CD4-positive, alpha-beta T cell treated with Interleukin-6 for 4 hours (primary cell): Measurements from ENCODE around the gene FMN1.

Experiments used
- DNase-seq: peaks from one replicate; pipeline ENCODE4 v3.0.0-alpha.2; 2020; ENCODE audit warnings: mixed read lengths

Gene FMN1

GRCh38 chr15:32802286-32802936 is 392.1 kb downstream of the FMN1 start:
- DNase-seq = no peak

DNA sequence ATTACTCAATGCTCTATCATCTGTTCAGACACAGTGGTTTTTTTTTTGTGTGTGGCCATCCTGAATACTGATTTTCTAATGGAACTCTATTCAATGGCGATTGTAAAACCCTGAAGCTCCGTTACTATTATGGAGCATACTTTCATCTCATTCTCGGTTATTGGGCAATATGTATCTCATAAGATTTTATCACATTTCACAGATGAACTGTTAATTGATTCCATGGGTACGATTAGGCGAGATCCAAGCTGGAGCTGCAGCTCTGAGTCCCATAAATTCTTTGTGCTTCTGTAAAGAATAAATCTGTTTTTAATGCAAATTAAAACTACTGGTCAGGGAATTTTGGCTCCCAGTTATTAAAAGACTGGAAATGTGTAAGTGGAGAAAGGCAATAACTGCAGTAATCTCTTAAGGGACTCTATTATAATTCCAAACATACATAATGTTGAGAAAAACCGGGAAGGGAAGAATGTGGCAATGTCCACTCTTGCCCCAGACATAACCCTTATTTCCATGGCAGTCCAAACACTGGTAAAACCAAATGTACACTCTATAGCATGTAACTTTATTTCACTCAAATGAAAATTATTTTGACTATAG is 394.5 kb downstream of the FMN1 start:
- DNase-seq = no peak

DNA sequence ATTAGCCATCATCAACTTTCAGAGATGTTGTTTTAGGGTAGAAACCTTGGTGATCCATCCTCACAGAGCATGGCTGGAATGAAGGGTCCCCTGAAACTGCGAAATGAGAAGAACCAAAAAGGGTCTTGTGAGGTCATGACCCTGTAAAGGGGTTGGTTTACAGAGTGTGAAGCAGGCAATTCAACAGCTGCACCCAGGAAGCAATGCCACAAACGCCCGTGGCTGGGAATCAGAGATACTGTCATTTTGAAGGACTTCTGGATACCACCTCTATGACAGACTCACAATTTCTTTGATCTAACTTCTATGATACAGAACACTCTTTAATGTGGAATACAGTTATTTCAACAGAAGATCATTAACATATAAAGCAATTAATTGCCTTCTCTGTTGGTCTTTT is 397.7 kb downstream of the FMN1 start:
- no peak for DNase-seq

DNA sequence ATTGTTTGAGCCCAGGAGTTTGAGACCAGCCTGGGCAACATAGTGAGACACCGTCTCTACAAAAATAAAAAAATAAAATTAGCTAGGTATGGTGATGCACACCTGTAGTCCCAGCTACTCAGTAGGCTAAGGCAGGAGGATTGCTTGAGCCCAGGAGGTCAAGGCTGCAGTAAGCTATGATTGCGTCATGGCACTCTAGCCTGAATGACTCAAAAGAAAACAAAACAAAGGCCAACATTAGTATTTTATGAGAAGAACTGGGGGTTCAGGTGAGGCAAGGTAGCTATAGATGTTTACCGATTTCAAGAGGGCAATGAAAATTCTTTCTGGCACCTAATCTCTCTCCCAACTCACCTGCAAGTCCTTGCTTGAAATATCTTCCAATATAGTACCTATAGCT is 399.5 kb downstream of the FMN1 start:
- no peak for DNase-seq

- DNase-seq = no peak
Observed at GRCh38 chr15:32792436-32792835, 402.1 kb downstream of the FMN1 start.

GRCh38 chr15:32790352-32790999 is 404.0 kb downstream of the FMN1 start:
- DNase-seq = no peak

DNA sequence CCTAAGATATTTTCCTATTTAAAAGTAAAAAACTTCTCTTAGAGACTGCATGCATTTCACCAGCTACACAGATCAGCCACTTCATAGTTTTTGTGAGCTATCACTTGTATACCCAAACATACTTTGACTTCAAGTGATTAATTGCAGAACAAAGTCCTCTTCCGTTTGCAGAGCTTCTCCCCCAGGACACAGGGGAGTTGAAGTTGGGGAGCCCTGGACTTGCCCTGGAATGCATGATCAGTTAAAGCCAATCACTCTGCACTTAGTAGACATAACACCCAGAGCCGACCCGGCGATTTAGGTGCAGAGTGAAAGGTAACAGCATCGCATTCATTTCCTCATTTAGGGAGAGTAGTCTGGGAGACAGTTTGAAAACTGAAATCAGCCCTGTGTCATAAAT is 406.6 kb downstream of the FMN1 start:
- DNase-seq = no peak

- no peak for DNase-seq
Observed at GRCh38 chr15:32786906-32787305, 407.6 kb downstream of the FMN1 start.

GRCh38 chr15:32784581-32784980 is 409.9 kb downstream of the FMN1 start:
- no peak for DNase-seq

DNA sequence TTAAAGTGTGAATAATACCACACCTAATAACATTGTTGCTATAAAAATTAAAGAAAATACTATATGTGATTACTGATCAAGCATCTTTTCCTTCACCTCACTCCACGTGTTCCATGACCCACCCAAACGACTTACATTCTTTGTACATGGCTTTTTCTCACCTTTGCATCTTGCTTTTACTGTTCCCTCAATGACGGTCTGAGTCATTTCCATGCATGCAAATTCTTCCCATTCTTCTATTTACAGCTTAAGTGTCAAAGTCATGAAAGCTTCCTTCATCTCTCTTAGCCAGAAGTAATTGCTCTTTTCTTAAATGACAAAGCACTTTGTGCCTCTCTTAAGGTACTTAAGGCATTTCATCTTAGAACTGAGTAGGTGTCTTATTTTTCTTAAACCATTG is 412.7 kb downstream of the FMN1 start:
- DNase-seq = no peak

- DNase-seq = no peak
Observed at GRCh38 chr15:32778391-32779176, 415.9 kb downstream of the FMN1 start.

GRCh38 chr15:32775103-32775502 is 419.4 kb downstream of the FMN1 start:
- no peak for DNase-seq

- no peak for DNase-seq
Observed at GRCh38 chr15:32774022-32774421, 420.5 kb downstream of the FMN1 start.

DNA sequence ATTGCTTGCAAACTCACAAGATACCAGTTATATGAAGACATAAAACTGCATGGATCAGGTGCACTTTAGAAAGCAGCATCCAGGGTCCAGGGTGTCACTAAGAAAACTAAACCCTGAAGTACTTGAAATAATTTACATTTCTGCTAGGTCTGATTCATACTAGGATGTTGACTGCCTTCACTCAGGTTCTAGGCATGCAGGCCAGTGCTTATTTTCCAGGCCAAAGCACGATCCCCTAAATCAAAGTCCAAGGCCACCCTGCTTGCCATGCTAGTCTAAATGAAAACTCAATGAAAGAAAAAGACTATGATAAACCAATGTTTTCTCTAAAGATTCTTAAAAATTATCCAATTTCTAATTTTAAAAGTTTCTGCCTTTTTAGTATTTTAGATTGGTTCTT is 427.3 kb downstream of the FMN1 start:
- no peak for DNase-seq

DNA sequence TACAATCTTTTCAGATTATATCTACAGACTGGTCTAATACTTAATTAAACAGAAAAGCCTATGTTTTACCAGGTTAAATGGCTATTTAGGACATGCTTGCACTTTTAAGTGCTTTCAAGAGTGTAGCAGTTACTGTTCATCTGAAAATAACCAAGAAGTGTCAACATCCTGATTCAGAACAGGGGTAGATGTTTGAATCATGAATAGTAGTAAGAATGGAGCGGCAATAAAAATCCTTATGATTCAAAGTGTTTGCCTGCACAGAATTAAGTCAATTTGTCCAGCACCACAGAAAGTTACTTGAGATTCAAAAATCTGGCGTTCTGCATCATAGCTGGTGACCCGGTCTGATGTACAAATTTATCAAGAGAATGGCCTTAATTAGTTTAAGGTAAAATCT is 428.4 kb downstream of the FMN1 start:
- no peak for DNase-seq

DNA sequence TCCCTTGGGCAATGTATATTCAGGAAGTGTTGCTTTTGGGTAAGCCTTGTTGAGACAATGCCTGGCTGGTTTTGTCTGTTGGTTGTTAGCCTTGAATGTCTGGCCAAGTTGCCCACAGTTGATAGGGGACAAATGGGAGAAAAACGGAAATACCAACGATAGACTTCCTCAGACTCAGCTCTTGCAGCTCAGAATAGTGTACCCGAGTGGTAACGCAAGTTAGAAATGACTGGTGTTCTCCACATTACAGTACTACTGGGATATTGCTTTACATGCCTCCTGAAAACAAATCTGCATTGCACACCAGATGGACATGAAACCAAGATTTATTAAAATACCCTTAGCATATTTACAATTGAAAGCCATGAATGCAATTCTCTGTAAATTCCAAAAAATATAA is 429.3 kb downstream of the FMN1 start:
- no peak for DNase-seq

DNA sequence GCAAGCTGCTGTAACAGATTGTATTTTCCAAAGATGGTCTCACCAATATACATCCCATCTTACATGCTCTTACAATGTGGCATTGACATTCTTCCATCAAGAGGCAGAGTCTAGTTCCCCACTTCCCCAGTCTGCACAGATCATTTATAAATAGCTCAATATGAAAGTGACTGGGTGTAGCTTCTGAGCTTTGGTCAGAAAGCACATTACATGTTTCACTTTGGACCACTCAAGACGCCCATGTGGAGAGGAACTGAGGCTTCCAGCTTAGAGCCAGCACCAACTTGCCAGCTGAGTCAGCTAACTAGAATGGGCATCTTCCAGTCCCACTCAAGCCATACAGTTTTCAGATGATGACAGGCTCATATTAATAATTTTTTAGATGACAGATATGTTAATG is 431.2 kb downstream of the FMN1 start:
- no peak for DNase-seq

DNA sequence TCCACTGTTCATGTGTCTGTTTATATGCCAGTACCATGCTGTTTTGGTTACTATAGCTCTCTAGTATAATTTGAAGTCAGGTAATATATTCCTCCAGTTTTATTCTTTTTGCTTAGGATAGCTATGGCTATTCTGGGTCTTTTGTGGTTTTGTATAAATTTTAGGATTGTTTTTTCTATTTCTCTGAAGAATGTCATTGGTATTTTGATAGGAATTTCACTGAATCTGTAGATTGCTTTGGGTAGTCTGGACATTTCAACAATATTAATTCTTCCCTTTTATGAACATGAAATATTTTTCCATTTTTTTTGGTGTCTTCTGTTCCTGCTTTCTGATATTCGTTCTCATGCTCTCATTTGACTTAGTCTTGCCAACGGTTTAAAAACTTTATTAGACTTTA is 437.1 kb downstream of the FMN1 start:
- DNase-seq = no peak

DNA sequence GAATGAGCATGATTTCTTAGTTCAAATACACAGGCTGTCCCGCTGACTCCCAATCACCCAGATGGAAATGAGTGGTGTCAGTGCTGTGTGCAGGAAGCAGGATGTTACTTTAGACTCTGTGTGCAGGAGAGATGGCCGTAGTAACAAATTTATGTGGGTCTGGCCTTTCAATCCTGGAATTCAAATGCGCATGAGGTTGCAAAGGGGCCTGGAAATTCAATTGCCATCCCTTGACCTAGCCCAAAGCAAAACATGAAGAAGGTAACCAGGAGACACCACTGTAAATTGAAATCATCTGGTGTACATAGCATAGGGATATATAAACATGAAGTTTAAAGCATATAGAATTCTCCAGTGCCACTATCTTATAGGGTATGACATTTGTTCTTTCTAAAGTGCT is 443.5 kb downstream of the FMN1 start:
- no peak for DNase-seq

DNA sequence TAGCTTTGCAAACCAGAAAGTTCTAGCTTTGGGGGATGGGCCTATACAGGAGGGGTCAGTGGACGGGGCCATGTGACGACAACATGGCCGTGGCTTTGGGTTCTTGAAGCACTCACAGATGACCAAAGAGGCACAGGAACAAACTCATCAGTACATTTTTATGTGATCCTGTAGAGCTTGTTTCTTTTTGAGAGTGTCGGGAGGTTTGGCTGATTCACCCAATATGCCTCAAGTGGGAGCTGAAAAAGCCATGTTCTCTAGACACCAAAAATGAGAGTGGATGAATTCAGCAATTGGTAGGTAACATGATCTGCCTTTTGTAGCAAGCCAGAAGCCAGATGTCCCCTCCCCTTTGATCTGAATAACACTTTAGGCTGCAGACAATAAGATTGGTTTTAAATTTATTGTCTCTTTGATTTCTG is 446.6 kb downstream of the FMN1 start:
- DNase-seq = no peak

DNA sequence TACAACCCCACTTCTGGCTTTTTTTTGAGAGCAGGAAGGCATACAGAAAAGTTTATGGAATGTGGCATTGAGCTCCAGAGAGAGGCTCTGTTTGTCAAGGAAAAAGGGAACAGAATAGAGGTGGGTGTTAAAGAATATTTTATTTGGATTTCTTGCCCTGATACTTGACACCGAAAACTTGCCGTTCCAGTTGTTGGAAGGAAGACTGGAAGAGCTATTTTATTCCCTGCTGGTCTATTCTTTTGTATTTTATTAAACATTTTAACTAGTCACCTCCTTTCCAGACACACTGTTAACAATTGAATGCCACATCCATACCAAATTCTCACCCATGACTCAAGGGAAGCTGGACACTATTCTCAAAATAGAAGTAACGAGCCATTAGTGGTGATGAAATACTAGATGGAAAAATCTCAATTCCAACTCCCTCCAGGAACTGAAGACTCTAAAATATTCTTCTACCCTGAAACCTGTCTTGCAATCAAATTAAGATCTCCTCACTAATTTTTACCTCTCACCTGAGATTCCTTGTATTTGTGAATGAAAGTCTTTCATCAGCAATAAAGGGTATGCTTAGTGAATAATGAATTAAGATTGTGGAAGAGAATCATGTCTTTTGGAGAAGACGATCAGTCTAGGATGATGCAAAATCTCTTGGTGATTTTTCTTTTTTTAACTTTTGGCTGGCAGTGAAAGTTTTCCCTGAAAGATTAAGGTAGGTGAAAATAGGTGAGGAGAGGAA is 448.2 kb downstream of the FMN1 start:
- no peak for DNase-seq

DNA sequence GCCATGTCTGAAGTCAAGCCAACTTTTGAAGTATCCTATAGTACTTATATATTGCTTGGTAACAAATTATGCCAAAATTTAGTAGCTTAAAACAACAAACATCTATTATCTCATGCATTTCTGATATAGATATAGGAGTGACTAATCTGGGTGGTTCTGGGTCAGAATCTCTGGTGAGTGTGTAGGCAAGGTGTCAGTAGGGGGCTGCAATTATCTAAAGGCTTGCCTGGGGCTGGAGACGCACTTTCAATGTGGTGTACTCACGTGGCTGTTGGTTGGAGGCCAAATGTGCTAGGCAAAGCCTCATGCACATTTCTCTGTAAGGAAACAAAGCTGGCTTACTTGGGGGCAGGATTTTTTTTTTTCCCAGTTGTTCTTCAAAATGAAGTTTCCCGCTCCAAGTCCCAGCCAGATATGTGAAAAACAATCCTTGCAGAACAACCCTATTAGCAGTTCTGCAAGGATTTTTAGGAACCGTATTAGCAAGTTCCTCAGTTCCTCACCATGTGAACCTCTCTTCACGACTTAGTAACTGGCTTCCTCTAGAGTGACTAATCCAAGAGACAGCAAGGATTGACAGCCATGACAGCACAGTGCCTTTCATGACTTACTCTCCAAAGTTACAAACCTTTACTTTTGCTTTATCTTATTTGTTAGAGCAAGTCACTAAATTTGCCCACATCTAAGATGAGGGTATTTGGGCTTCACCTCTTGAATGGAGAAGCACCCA is 450.9 kb downstream of the FMN1 start:
- DNase-seq = no peak
